OCI-LY7 (cell line): ENCODE results near the gene DLGAP1. TPM values are rescaled to one million over a fixed set of nuclear protein-coding genes. Genes with fewer than 3 reads are reported as not detected.

ENCODE experiments used
- BruUV-seq: library from RNA; stranded (reverse); fragments of 400-500 nt; replicated peaks from 2 replicates; lab custom pipeline; 2021; lab: Mats Ljungman, UMichigan
- CTCF ChIA-PET: fragments of 300-600 bp; sonication (Branson Sonifier 250); formaldehyde crosslinking; loops from one replicate; lab custom pipeline; 2022; ENCODE audit warnings: antibody characterized with exemption; ENCODE audit not compliant: unreplicated experiment; lab: Charles Lee
- POLR2A ChIA-PET: fragments of 300-600 bp; sonication (Branson Sonifier 250); formaldehyde crosslinking; loops from one replicate; lab custom pipeline; 2022; ENCODE audit warnings: antibody characterized with exemption; lab: Charles Lee
- DNase-seq: peaks from one replicate; pipeline ENCODE4 v3.0.0-alpha.2; 2015; ENCODE audit warnings: low spot score
- H2AFZ ChIP-seq: fragments of 200-600 bp; sonication (generic), shearing (Covaris generic); 2 replicates; pipeline ENCODE4 v1.6.1; 2014; ENCODE audit warnings: mild to moderate bottlenecking, antibody characterized with exemption, low read length, moderate library complexity
- H3K27ac ChIP-seq: fragments of 200-600 bp; sonication (generic); 2 replicates; pipeline ENCODE4 v1.5.1; 2014; ENCODE audit warnings: mixed run types, low read depth, mild to moderate bottlenecking, moderate library complexity, low read length, inconsistent platforms; ENCODE audit not compliant: poor library complexity, severe bottlenecking
- H3K36me3 ChIP-seq: fragments of 200-600 bp; sonication (generic); 2 replicates; pipeline ENCODE4 v1.6.1; 2014; ENCODE audit warnings: mild to moderate bottlenecking, antibody characterized with exemption, low read length, moderate library complexity, mixed read lengths; ENCODE audit not compliant: insufficient read depth
- H3K4me1 ChIP-seq: fragments of 200-600 bp; sonication (generic); 2 replicates; pipeline ENCODE4 v1.5.1; 2014; ENCODE audit warnings: mild to moderate bottlenecking, low read length; ENCODE audit not compliant: insufficient read depth, poor library complexity, severe bottlenecking
- H3K4me2 ChIP-seq: fragments of 200-600 bp; sonication (generic); 2 replicates; pipeline ENCODE4 v1.6.1; 2014; ENCODE audit warnings: mild to moderate bottlenecking, low read length
- H3K4me3 ChIP-seq: fragments of 200-600 bp; sonication (generic); 2 replicates; pipeline ENCODE4 v1.5.1; 2014; ENCODE audit warnings: mild to moderate bottlenecking, low read depth, low read length; ENCODE audit not compliant: poor library complexity, severe bottlenecking
- H3K79me2 ChIP-seq: fragments of 200-600 bp; sonication (generic); 2 replicates; pipeline ENCODE4 v1.6.1; 2016; ENCODE audit warnings: low read depth, mild to moderate bottlenecking, low read length, moderate library complexity, mixed read lengths; ENCODE audit not compliant: insufficient read depth
- H3K9me2 ChIP-seq: fragments of 200-600 bp; sonication (generic); 2 replicates; pipeline ENCODE4 v1.6.1; 2016; ENCODE audit warnings: mild to moderate bottlenecking, low read length, mixed read lengths; ENCODE audit not compliant: insufficient read depth
- H3K9me3 ChIP-seq: fragments of 200-600 bp; sonication (generic); 2 replicates; pipeline ENCODE4 v1.6.1; 2014; ENCODE audit warnings: mild to moderate bottlenecking, mixed run types, low read length, mixed read lengths
- H4K20me1 ChIP-seq: fragments of 200-600 bp; sonication (generic); 2 replicates; pipeline ENCODE4 v1.6.1; 2014; ENCODE audit warnings: mild to moderate bottlenecking, antibody characterized with exemption, low read length, moderate library complexity, mixed read lengths; ENCODE audit not compliant: insufficient read depth
- EZH2phosphoT487 ChIP-seq: fragments of 200-600 bp; sonication (generic); IDR thresholded peaks from 2 replicates; pipeline ENCODE4 v1.6.1; 2018; ENCODE audit warnings: low read depth, borderline replicate concordance, mild to moderate bottlenecking, mixed run types, antibody characterized with exemption, low read length, moderate library complexity, mixed read lengths
- intact Hi-C: fragments of 100-400 bp; cut with micrococcal nuclease; formaldehyde crosslinking; loops from one replicate; pipeline ENCODE4 v1.10.0; 2022; ENCODE audit not compliant: unreplicated experiment
- total RNA-seq, 2 experiments: library from RNA; depleted of rRNA in 1 of 2; stranded (reverse); fragments of >200 nt in 1 of 2; shearing (Covaris generic) in 1 of 2; gene quantifications; 2 replicates each; pipeline ENCODE4 v1.2.3, GENCODE V29; 2014 to 2022
- TF ChIP-seq, protein P1 (sequence below): fragments of 200-600 bp; sonication (generic); conservative IDR thresholded peaks from 2 replicates; pipeline ENCODE4 v1.5.1; 2014; ENCODE audit warnings: mild to moderate bottlenecking, antibody characterized with exemption, low read length, moderate library complexity, mixed read lengths

Gene DLGAP1
- total RNA-seq, 2 experiments from 2014 or later, result 0.22 TPM; not detected in 1

DNA sequence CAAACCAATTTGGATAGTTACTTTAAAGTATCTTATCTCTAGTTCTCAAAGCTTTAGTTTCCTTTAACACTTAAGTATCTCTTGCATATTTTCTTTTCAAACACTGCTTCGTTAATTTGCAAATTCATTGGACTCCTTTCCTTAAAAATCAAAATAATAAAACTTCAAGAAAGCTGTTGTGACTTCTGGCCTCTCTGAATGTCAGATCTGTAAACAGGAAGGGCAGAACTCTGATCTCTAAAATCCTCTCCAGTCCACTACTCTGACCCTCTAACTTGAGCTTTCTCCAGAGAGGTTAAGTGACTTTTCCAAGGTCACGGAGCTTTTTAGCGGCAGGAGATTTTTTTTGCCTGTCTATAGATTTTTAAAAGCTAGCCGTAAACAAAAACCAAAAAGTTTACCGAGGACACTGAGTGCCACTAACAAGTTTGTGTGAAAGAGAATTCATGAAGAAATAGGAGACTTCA lies 849.6 kb downstream of the DLGAP1 start:
- BruUV-seq, result no TSS peak
- intact Hi-C loops, result no loop called here
- H2AFZ ChIP-seq, result peak overlapping the region; percentile 70

DNA sequence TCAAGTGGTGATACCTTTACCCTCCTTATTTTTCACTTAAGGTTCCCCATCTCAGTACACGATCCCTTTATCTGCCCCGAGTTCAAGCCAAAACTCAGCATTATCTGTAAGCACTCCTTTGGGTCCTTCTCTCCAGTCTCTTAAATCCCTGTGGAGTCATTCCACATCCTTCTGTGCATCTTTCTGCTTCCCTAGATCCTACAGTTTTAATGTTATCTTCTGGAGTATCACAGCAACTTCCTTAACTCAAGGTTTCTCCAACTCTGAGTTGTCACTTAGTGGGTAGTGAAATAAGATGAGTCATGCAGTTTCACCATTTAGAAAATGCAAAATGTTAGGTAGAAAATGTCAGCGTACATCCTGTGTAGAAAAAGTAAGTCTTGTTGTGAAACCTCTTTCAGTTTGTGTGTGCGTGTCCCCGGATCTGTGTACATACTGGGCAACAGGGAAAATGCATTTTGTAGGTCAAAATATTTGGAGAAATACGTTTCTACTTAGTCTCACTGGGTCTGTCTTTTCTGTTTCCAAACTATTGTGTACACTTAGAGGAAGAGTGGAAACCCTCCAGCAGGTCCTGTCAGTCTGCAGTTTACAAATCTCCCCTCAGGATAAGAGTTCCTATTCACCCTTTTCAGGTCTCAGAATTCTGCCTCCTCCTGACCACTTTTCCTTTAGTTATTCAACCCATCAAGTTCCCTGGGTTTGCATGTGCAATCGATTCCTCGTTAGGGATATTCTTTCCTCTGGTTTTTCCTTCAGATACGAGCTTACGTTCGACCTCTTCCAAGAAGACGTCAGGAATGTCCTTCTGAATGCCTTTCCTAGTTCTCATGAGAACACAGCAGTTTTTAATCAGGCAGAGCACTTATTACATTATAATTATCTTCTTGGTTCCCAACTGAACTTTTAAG lies 850.4 kb downstream of the DLGAP1 start:
- DNase-seq, result peak; percentile 75
- no peaks in the 10 kb centered on the region for H4K20me1 ChIP-seq
- no peaks in the 10 kb centered on the region for H3K9me3 ChIP-seq
- H3K36me3 ChIP-seq, result no peaks in the 10 kb centered on the region
- BruUV-seq, result no TSS peak
- H2AFZ ChIP-seq, result peak overlapping the region; percentile 70; the same call in 1 of the 2 replicates
- peaks cover 6% of the 10 kb centered on the region; the same call in 1 of the 2 replicates for H3K79me2 ChIP-seq
- POLR2A ChIA-PET, result interaction anchor here (0.6 to 2.4 kb wide), 12 partner anchors 7 to 338 kb away, joined by 3 to 25 read pairs (median 4); no protein-coding TSS in a partner anchor
- H3K4me1 ChIP-seq, result peaks cover 46% of the 10 kb centered on the region
- peak overlapping the region; percentile 60 for H3K4me3 ChIP-seq
- CTCF ChIA-PET, result interaction anchor here (1.5 kb wide), 1 partner anchor 8 kb away, joined by 6 read pairs; no protein-coding TSS in a partner anchor
- no peaks in the 10 kb centered on the region for H3K9me2 ChIP-seq
- intact Hi-C loops, result no loop called here
- no peak for TF ChIP-seq EZH2phosphoT487
- TF ChIP-seq, protein P1, sequence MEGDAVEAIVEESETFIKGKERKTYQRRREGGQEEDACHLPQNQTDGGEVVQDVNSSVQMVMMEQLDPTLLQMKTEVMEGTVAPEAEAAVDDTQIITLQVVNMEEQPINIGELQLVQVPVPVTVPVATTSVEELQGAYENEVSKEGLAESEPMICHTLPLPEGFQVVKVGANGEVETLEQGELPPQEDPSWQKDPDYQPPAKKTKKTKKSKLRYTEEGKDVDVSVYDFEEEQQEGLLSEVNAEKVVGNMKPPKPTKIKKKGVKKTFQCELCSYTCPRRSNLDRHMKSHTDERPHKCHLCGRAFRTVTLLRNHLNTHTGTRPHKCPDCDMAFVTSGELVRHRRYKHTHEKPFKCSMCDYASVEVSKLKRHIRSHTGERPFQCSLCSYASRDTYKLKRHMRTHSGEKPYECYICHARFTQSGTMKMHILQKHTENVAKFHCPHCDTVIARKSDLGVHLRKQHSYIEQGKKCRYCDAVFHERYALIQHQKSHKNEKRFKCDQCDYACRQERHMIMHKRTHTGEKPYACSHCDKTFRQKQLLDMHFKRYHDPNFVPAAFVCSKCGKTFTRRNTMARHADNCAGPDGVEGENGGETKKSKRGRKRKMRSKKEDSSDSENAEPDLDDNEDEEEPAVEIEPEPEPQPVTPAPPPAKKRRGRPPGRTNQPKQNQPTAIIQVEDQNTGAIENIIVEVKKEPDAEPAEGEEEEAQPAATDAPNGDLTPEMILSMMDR, result no peak
- H3K4me2 ChIP-seq, result peak overlapping the region; percentile 73
- H3K27ac ChIP-seq, result peak overlapping the region; percentile 77

More for the DNA sequence above, 849.6 kb downstream of the DLGAP1 start:
- CTCF ChIA-PET, result interaction anchor here (1.5 kb wide), 1 partner anchor 9 kb away, joined by 6 read pairs; no protein-coding TSS in a partner anchor
- POLR2A ChIA-PET, result interaction anchor here (0.8 to 2.0 kb wide), 14 partner anchors 8 to 350 kb away, joined by 3 to 10 read pairs (median 4); no protein-coding TSS in a partner anchor
- TF ChIP-seq, protein P1, result no peak
- TF ChIP-seq EZH2phosphoT487, result no peak
- Histone ChIP-seq H3K36me3 (no peaks in the 10 kb centered on the region), H4K20me1 (no peaks in the 10 kb centered on the region), H3K4me2 (peak overlapping the region; percentile 73), H3K79me2 (peaks cover 6% of the 10 kb centered on the region; the same call in 1 of the 2 replicates), H3K4me3 (peak overlapping the region; percentile 60), H3K27ac (peak overlapping the region; percentile 77), H3K9me2 (no peaks in the 10 kb centered on the region), H3K4me1 (peaks cover 46% of the 10 kb centered on the region), H3K9me3 (no peaks in the 10 kb centered on the region)
- no peak for DNase-seq
